Measurements from ENCODE around the gene RHOB. TPM values are rescaled to one million over a fixed set of nuclear protein-coding genes. Genes with fewer than 3 reads are reported as not detected.

Gene RHOB
- polyA plus RNA-seq, 1 donor from 2014 or later: 205 TPM

GRCh38 chr2:20452551-20452950, 5.7 kb downstream of the RHOB start:
- H3K79me2 ChIP-seq (replicated peaks; ENCODE audit: insufficient read depth, low read length): peaks cover 28% of the 10 kb centered on the region
- H2AFZ ChIP-seq (ENCODE audit: low read depth, low read length): no peak overlapping the region
- H3K9me3 ChIP-seq (ENCODE audit: low read length): no peaks in the 10 kb centered on the region
- no peaks in the 10 kb centered on the region for H3F3A ChIP-seq (ENCODE audit: insufficient read depth, low read length, poor library complexity, severe bottlenecking)
- TF ChIP-seq RAD21 (conservative IDR thresholded peaks at IDR 0.05) (no peak), MXI1 (conservative IDR thresholded peaks at IDR 0.05; ENCODE audit: poor library complexity, severe bottlenecking) (no peak), EP300 (conservative IDR thresholded peaks at IDR 0.05; ENCODE audit: poor library complexity, severe bottlenecking) (no peak), REST (IDR thresholded peaks at IDR 0.05; ENCODE audit: borderline replicate concordance) (no peak), POLR2AphosphoS5 (IDR thresholded peaks at IDR 0.05) (no peak), SMC3 (conservative IDR thresholded peaks at IDR 0.05; ENCODE audit: poor library complexity) (no peak), EZH2 (IDR thresholded peaks at IDR 0.05; ENCODE audit: borderline replicate concordance, insufficient read depth, low read length, poor library complexity, severe bottlenecking) (no peak), TAF1 (IDR thresholded peaks at IDR 0.05; ENCODE audit: low read depth) (no peak), CTCF (IDR thresholded peaks at IDR 0.05; ENCODE audit: poor library complexity, severe bottlenecking) (no peak)
- no peak overlapping the region for H3K27ac ChIP-seq (ENCODE audit: low read length)
- no peak overlapping the region for H3K9ac ChIP-seq (ENCODE audit: low read length)
- H3K36me3 ChIP-seq (ENCODE audit: insufficient read depth, low read length): no peaks in the 10 kb centered on the region
- H4K20me1 ChIP-seq (ENCODE audit: insufficient read depth): peaks cover 23% of the 10 kb centered on the region
- H3K4me3 ChIP-seq (ENCODE audit: low read length): no peak overlapping the region
- no peaks in the 10 kb centered on the region for H3K27me3 ChIP-seq (ENCODE audit: insufficient read depth, low read depth, low read length)
- no peaks in the 10 kb centered on the region for H3K9me2 ChIP-seq (ENCODE audit: insufficient read depth, low read length)
- no peak overlapping the region for H3K4me2 ChIP-seq (ENCODE audit: low read length)

- H3K79me2 ChIP-seq (replicated peaks; ENCODE audit: insufficient read depth, low read length): peaks cover 22% of the 10 kb centered on the region
- H3K4me3 ChIP-seq (ENCODE audit: low read length): no peak overlapping the region
- no peak overlapping the region for H3K4me2 ChIP-seq (ENCODE audit: low read length)
- H3K27ac ChIP-seq (ENCODE audit: low read length): no peak overlapping the region
- no peaks in the 10 kb centered on the region for H3K9me3 ChIP-seq (ENCODE audit: low read length)
- no peaks in the 10 kb centered on the region for H3K36me3 ChIP-seq (ENCODE audit: insufficient read depth, low read length)
- no peak overlapping the region for H3K9ac ChIP-seq (ENCODE audit: low read length)
- H3K9me2 ChIP-seq (ENCODE audit: insufficient read depth, low read length): no peaks in the 10 kb centered on the region
- H2AFZ ChIP-seq (ENCODE audit: low read depth, low read length): no peak overlapping the region
- H4K20me1 ChIP-seq (ENCODE audit: insufficient read depth): peaks cover 19% of the 10 kb centered on the region
- TF ChIP-seq TAF1 (IDR thresholded peaks at IDR 0.05; ENCODE audit: low read depth) (no peak), CTCF (IDR thresholded peaks at IDR 0.05; ENCODE audit: poor library complexity, severe bottlenecking) (no peak), SMC3 (conservative IDR thresholded peaks at IDR 0.05; ENCODE audit: poor library complexity) (no peak), EZH2 (IDR thresholded peaks at IDR 0.05; ENCODE audit: borderline replicate concordance, insufficient read depth, low read length, poor library complexity, severe bottlenecking) (no peak), REST (IDR thresholded peaks at IDR 0.05; ENCODE audit: borderline replicate concordance) (no peak), RAD21 (conservative IDR thresholded peaks at IDR 0.05) (no peak), EP300 (conservative IDR thresholded peaks at IDR 0.05; ENCODE audit: poor library complexity, severe bottlenecking) (no peak), MXI1 (conservative IDR thresholded peaks at IDR 0.05; ENCODE audit: poor library complexity, severe bottlenecking) (no peak), POLR2AphosphoS5 (IDR thresholded peaks at IDR 0.05) (no peak)
- no peaks in the 10 kb centered on the region for H3K27me3 ChIP-seq (ENCODE audit: insufficient read depth, low read depth, low read length)
- H3F3A ChIP-seq (ENCODE audit: insufficient read depth, low read length, poor library complexity, severe bottlenecking): no peaks in the 10 kb centered on the region
Measured at GRCh38 chr2:20453087-20453486, 6.2 kb downstream of the RHOB start.
